Astrocyte of the spinal cord (primary cell): ENCODE measurements around the gene TM4SF18.

Experiments used
- DNase-seq: peaks from one replicate; pipeline ENCODE4 v3.0.0; 2011; ENCODE audit warnings: low read depth, low spot score
- H3K4me3 ChIP-seq: 2 replicates; pipeline ENCODE4 v1.5.1; 2011; ENCODE audit warnings: low read depth, mild to moderate bottlenecking, low read length, moderate library complexity
- in situ Hi-C: cut with HindIII; loops from 2 replicates; pipeline ENCODE4 v1.10.0; 2017; ENCODE audit warnings: low sequenced_read_pairs
- TF ChIP-seq, protein P1 (sequence below): IDR thresholded peaks from 2 replicates; pipeline ENCODE4 v1.5.1; 2012; ENCODE audit warnings: low read depth, mild to moderate bottlenecking, low read length, inconsistent platforms

The TM4SF18 gene

DNA sequence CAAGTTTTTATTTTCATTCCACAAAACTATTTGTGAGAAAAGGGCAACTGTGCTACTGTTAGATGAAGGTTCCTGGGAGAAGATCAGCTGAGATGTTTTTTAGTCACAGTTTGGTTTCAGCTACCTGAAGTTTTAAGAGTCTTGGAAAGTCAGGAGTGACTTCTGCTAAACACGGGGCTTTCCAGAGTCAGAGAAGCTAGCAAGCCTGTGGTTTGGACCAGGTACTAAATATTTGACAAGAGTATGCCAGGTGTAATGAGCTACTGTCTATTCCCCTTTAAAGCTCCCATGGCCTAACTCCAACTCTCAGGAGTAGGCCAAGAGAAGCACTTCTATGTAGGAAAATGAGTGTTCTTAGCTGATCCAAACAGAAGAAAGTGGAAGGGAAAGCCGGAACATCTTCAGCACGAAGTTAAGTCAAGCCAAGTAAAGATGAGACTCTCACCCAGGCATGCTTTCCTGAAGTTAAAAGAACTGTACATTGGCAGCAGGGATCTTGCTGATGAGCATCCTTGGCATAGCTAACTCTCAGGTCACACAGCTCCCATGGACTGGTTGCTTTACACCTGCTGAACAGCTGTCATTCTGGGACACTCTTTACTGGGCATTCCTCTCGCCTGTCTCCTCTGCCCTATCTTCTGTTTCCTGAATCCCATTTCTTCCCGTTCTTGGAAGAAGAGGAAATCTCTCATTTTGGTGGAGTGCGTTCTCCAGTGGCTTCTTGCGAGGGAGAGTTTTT is 22.5 kb downstream of the TM4SF18 start:
- no peak overlapping the region for H3K4me3 ChIP-seq
- in situ Hi-C loops: no loop called here
- TF ChIP-seq, protein P1, sequence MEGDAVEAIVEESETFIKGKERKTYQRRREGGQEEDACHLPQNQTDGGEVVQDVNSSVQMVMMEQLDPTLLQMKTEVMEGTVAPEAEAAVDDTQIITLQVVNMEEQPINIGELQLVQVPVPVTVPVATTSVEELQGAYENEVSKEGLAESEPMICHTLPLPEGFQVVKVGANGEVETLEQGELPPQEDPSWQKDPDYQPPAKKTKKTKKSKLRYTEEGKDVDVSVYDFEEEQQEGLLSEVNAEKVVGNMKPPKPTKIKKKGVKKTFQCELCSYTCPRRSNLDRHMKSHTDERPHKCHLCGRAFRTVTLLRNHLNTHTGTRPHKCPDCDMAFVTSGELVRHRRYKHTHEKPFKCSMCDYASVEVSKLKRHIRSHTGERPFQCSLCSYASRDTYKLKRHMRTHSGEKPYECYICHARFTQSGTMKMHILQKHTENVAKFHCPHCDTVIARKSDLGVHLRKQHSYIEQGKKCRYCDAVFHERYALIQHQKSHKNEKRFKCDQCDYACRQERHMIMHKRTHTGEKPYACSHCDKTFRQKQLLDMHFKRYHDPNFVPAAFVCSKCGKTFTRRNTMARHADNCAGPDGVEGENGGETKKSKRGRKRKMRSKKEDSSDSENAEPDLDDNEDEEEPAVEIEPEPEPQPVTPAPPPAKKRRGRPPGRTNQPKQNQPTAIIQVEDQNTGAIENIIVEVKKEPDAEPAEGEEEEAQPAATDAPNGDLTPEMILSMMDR: no peak
- no peak for DNase-seq

DNA sequence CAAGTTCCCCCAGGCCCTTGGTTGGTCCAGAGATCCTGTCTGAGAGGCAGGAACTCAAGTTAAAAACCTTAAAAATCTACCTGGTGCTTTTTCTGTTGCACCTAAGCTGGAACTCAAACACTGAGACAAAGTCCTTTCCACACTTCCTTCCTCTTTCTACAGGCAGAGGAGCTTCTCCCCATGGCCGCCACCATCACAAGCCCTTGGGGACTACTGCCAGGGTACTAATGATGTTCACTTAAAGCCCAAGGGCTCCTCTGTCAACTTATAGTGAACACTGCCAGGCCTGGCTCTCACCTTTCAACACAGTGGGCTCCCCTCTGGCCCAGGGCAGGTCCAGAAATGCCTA is 26.0 kb downstream of the TM4SF18 start:
- no peak overlapping the region for H3K4me3 ChIP-seq
- no peak for DNase-seq
- in situ Hi-C loops: no loop called here
- TF ChIP-seq, protein P1: no peak

- in situ Hi-C loops: no loop called here
- H3K4me3 ChIP-seq: no peak overlapping the region
- no peak for DNase-seq
- TF ChIP-seq, protein P1: no peak
Measured at GRCh38 chr3:149306751-149307434, 26.5 kb downstream of the TM4SF18 start.

- no peak overlapping the region for H3K4me3 ChIP-seq
- no peak for DNase-seq
- TF ChIP-seq, protein P1: no peak
- in situ Hi-C loops: no loop called here
Measured at GRCh38 chr3:149305376-149305775, 28.1 kb downstream of the TM4SF18 start.

GRCh38 chr3:149299938-149300801 is 33.3 kb downstream of the TM4SF18 start:
- no peak overlapping the region for H3K4me3 ChIP-seq
- TF ChIP-seq, protein P1: no peak
- in situ Hi-C loops: no loop called here
- DNase-seq: peak; percentile 95

DNA sequence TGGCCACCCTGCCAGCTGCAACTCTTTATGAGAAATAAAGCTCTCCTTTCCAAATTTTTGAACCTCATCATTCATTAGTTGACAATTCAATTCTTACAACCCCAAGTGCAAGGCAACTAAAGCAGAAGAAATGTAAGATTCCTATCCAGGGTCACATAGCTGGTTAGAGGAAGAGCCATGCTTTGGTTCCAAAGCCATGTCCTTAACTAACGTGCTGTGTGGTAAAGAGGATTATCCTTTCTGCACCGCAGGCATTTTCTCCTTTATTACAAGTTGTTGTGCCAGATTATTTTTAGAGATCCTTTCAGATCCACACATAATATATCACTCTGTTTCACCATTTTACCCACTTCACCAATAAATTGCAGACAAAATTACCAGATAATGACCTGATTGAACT is 36.5 kb downstream of the TM4SF18 start:
- H3K4me3 ChIP-seq: no peak overlapping the region
- in situ Hi-C loops: no loop called here
- no peak for DNase-seq
- TF ChIP-seq, protein P1: no peak
